Progenitor cell of endocrine pancreas (in vitro differentiated cells): ENCODE results near the gene ARHGDIG. TPM values are rescaled to one million over a fixed set of nuclear protein-coding genes. Genes with fewer than 3 reads are reported as not detected.

ENCODE experiments used
- DNase-seq: peaks from one replicate; pipeline ENCODE4 v3.0.0; 2021; ENCODE audit warnings: low spot score; ENCODE audit not compliant: unreplicated experiment
- H3K27ac Mint-ChIP-seq: 2 replicates; pipeline ENCODE4 v1.8.0; 2021; ENCODE audit warnings: mild to moderate bottlenecking, moderate library complexity, mixed read lengths
- H3K27me3 Mint-ChIP-seq: 2 replicates; pipeline ENCODE4 v1.8.0; 2021; ENCODE audit warnings: mixed read lengths
- H3K36me3 Mint-ChIP-seq: 2 replicates; pipeline ENCODE4 v1.8.0; 2022; ENCODE audit warnings: mixed read lengths; ENCODE audit not compliant: insufficient read depth
- H3K4me1 Mint-ChIP-seq: 2 replicates; pipeline ENCODE4 v1.8.0; 2021; ENCODE audit warnings: low read depth, mixed read lengths
- H3K4me3 Mint-ChIP-seq: 2 replicates; pipeline ENCODE4 v1.8.0; 2021; ENCODE audit warnings: low read depth, mild to moderate bottlenecking, moderate library complexity, mixed read lengths
- H3K9me3 Mint-ChIP-seq: 2 replicates; pipeline ENCODE4 v1.8.0; 2021; ENCODE audit warnings: low read depth, mixed read lengths
- total RNA-seq: library from RNA; stranded (reverse); gene quantifications from 2 replicates; pipeline ENCODE4 v1.2.1, GENCODE V29; 2021
- TF ChIP-seq, protein P1 (sequence below): fragments of 200-600 bp; sonication (generic); IDR thresholded peaks from one replicate; pipeline ENCODE4 v1.5.0; 2021; ENCODE audit warnings: antibody characterized with exemption, mild to moderate bottlenecking; ENCODE audit not compliant: unreplicated experiment

ARHGDIG gene
- total RNA-seq, 1 donor from 2014 or later: 6.5 TPM

DNA sequence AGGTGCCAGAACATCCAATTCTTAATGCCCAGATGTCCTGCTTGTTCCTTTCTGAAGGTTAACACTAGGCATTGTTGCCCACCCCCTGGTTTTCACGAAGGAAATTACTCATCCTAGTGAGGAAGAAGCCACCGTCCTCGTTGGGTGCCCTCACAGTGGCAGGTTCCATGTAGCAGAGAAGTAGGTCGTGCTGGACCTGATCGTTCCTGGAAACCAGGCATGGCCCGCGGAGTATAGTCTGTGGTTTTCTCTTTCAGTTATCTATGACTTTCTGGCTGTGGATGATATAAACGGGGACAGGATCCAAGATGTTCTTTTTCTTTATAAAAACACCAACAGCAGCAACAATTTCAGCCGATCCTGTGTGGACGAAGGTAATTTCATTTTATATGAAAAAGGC, 21.2 kb upstream of the ARHGDIG start:
- TF ChIP-seq, protein P1, sequence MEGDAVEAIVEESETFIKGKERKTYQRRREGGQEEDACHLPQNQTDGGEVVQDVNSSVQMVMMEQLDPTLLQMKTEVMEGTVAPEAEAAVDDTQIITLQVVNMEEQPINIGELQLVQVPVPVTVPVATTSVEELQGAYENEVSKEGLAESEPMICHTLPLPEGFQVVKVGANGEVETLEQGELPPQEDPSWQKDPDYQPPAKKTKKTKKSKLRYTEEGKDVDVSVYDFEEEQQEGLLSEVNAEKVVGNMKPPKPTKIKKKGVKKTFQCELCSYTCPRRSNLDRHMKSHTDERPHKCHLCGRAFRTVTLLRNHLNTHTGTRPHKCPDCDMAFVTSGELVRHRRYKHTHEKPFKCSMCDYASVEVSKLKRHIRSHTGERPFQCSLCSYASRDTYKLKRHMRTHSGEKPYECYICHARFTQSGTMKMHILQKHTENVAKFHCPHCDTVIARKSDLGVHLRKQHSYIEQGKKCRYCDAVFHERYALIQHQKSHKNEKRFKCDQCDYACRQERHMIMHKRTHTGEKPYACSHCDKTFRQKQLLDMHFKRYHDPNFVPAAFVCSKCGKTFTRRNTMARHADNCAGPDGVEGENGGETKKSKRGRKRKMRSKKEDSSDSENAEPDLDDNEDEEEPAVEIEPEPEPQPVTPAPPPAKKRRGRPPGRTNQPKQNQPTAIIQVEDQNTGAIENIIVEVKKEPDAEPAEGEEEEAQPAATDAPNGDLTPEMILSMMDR: no peak
- Mint-ChIP-seq H3K4me1 (peaks cover 2% of the 10 kb centered on the region), H3K36me3 (peaks cover 31% of the 10 kb centered on the region), H3K27me3 (no peaks in the 10 kb centered on the region), H3K9me3 (no peaks in the 10 kb centered on the region), H3K27ac (no peak overlapping the region), H3K4me3 (no peak overlapping the region)
- no peak for DNase-seq

DNA sequence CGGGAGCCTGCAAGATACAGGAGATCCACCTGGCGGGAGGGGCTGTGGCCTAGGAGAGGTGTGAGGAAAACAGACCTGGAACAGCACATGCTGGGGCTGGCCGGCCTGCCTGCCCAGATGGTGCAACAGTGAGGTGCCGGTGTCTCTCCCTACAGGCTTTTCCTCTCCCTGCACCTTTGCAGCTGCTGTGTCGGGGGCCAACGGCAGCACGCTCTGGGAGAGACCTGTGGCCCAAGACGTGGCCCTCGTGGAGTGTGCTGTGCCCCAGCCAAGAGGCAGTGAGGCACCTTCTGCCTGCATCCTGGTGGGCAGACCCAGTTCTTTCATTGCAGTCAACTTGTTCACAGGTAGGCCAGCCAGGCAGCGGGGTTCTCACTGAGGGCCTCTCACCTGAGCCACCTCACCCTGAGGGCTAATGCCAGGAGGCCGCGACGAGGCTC, 20.6 kb upstream of the ARHGDIG start:
- Mint-ChIP-seq H3K36me3 (peaks cover 26% of the 10 kb centered on the region), H3K4me1 (peaks cover 2% of the 10 kb centered on the region)
- no peak for DNase-seq

DNA sequence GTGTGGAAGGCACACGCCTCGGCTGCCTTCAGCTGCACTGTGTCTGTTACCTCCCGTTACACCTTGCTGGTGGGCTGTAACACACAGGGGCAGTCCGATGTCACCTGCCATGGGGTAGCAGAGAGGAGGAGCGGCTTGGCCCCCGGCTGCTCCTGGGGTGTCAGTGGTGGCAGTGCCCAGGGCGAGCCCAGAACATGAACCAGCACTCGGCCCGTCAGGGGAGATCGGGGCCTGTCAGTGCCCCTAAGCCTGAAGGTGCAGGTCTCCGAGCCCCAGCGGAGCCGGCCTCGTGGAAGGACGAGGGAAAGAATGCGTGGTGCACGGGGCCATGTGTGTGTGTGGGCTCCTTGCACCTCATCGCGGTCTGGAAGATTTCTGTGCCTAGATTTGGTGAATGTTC, 20.1 kb upstream of the ARHGDIG start:
- no peak for DNase-seq
- Mint-ChIP-seq H3K27me3 (no peaks in the 10 kb centered on the region), H3K4me1 (peaks cover 2% of the 10 kb centered on the region), H3K4me3 (no peak overlapping the region), H3K27ac (no peak overlapping the region), H3K9me3 (no peaks in the 10 kb centered on the region), H3K36me3 (peaks cover 24% of the 10 kb centered on the region)
- TF ChIP-seq, protein P1: no peak

More for the DNA sequence above, 20.6 kb upstream of the ARHGDIG start:
- no peak overlapping the region for H3K4me3 Mint-ChIP-seq
- TF ChIP-seq, protein P1: no peak
- H3K27me3 Mint-ChIP-seq: no peaks in the 10 kb centered on the region
- H3K9me3 Mint-ChIP-seq: no peaks in the 10 kb centered on the region
- no peak overlapping the region for H3K27ac Mint-ChIP-seq

DNA sequence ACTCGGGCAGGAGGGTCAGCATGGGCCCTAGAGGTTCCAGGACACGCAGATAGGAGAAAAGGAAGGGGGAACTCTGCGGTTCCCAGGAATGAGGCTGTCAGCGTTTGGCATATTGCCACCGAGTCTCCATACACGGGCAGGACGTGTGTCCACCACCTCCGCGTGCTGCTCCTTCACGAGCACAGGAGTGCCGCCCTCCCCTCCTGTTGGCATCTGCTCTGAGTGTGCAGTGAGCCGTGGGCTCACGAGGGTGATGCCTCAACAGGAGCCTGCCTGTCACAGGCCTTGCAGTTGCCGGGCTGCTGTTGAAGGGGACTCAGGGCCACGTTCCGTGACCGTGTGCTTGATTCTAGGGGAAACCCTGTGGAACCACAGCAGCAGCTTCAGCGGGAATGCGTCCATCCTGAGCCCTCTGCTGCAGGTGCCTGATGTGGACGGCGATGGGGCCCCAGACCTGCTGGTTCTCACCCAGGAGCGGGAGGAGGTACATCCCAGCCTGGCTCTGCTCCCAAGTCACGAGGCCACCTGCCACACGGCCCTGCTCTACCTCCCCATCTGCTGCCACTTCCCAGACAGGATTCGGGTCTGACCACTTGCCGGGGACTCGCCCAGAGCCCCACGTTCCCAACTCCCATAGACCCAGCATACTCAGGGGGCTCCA, 19.2 kb upstream of the ARHGDIG start:
- H3K4me3 Mint-ChIP-seq: no peak overlapping the region
- no peak for DNase-seq
- H3K9me3 Mint-ChIP-seq: no peaks in the 10 kb centered on the region
- H3K36me3 Mint-ChIP-seq: peaks cover 19% of the 10 kb centered on the region
- TF ChIP-seq, protein P1: no peak
- H3K27ac Mint-ChIP-seq: no peak overlapping the region
- H3K27me3 Mint-ChIP-seq: no peaks in the 10 kb centered on the region
- H3K4me1 Mint-ChIP-seq: peaks cover 2% of the 10 kb centered on the region

DNA sequence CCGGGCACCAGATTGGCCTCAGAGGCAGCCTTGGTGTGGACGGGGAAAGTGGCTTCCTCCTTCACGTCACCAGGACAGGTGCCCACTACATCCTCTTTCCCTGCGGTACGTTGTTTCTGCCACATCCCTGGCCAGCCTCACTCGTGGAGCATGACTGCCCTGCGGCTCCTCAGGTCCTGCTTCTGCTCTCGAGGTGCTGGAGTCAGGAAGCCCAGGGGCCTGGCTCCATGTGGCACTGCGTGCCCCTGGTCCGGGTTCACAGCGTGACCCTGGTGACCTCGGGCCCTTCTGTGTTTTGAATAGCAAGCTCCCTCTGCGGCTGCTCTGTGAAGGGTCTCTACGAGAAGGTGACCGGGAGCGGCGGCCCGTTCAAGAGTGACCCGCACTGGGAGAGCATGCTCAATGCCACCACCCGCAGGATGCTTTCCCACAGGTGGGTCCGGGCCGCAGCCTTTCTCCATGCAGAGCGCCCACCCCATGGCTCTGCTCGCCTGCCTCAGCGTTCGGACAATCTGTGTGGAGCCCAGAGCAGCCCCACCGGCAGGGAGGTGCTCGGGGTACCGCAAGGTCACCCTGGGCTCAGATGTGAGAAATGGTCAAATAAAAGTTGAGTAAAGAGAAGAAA, 18.2 kb upstream of the ARHGDIG start:
- H3K4me3 Mint-ChIP-seq: no peak overlapping the region
- TF ChIP-seq, protein P1: no peak
- H3K4me1 Mint-ChIP-seq: peaks cover 2% of the 10 kb centered on the region
- DNase-seq: no peak
- H3K27me3 Mint-ChIP-seq: no peaks in the 10 kb centered on the region
- H3K9me3 Mint-ChIP-seq: no peaks in the 10 kb centered on the region
- no peak overlapping the region for H3K27ac Mint-ChIP-seq
- H3K36me3 Mint-ChIP-seq: peaks cover 18% of the 10 kb centered on the region
